Melanocyte of skin (primary cell): ENCODE measurements around the gene SYT14. TPM values are rescaled to one million over a fixed set of nuclear protein-coding genes. Genes with fewer than 3 reads are reported as not detected.

Source experiments
- total RNA-seq, 2 donors: library from RNA; depleted of rRNA; stranded (reverse); fragments of >200 nt; gene quantifications; 2 replicates each; pipeline ENCODE4 v1.2.3, GENCODE V29; 2012

The SYT14 gene
- total RNA-seq = 10 to 100 TPM; 27.3 to 36.1 TPM

DNA sequence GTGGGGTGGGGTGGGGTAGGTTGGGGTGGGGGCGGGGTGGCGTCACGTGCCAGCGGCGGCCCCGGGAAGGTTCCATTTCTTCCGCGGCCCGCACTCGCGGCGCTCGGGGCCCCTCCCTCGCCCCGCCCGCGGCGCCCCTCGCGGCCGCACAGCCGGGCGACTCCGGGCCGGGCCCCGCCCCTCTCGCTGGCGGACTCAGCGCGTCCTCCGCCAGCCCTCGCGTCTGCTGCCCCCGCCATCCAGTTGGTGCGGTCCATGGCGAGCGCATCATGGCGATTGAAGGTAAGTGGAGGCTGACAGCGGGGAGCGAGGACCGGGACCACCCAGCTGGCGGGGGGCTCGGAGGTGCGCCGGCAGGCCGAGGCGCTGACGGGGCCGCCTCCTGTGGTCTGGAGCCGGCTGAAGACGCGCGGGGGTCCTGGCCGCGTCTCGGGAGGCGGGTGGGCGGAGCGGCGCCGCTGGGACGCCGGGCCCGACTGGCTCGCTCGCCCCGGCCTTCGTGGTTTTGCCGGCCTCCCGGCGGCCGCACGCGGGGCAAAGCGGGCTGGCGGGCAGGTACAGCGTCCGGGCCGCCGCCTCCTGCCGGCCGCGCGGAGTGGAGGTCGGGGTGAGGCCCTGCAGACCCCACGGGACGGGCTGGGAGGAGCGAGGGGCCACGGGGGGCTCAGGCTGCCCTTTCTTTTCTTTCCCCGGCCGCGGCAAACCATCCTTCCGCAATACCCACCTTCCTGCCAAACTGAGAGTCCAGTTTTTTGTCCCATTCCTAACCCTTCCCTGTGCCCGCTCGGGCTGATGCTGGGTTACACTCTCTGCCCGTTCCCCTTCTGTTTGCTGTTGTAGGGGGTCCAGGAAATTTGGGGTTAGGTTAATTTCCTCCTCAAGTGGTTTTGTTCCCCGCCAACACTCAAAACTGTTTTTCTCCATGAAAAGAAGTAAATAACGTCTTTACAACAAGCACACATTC is at the start of gene SYT14:
TSS of gene SYT14 (plus strand) at position 222 of the 964 bp plus-strand sequence. CDS start at position 270, 48 bp downstream.

Other genes starting within 250 kb of the SYT14 start
- not detected for gene HSD11B1, start 233.4 kb upstream of the SYT14 start, total RNA-seq
- gene TRAF3IP3, start 182.2 kb upstream of the SYT14 start, total RNA-seq = not detected
- 1 to 10 TPM; 2.8 to 3.7 TPM for gene C1orf74, start 153.7 kb upstream of the SYT14 start, total RNA-seq
- gene IRF6, start 132.1 kb upstream of the SYT14 start, total RNA-seq = 1 to 10 TPM in 1 of 2 donors, under 1 TPM in 1; 1.00 to 1.7 TPM
- 10 to 100 TPM; 12.7 to 14.0 TPM for gene UTP25, start 110.2 kb upstream of the SYT14 start, total RNA-seq